ENCODE results near the gene C20orf173. TPM values are rescaled to one million over a fixed set of nuclear protein-coding genes. Genes with fewer than 3 reads are reported as not detected.

C20orf173 gene, protein sequence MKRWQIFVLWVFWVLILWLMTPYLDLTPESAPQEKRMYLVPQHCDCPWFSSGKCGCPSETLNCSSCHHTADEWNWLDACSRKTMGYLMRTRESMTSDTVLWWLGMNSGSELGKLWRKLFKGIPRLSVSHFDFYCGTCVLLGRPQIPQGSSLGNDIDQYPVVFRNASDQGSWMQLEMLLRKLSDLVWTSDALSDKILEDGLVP
- not detected in 2 replicates for total RNA-seq

DNA sequence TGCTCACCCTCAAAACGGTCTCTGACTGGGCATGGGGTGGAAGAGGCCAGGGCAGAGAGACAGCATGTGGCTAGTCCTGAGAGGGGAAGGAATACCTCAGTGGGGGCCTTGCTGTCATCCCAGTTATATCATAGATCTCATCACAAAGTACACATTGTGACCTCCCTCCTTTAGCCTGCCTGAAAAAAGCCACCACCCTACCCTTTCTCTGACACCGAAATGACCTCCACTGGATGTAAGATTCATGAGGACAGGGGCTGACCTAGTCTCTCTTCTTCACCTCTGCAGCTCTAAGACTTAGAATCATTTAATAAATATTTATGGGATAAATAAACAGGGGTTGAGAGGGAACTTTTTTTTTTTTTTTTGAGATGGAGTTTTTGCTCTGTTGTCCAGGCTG is at the start of gene C20orf173:
Gene C20orf173, minus strand, starts transcription at position 101 of the 400 bp plus-strand sequence. CDS start 279 bp downstream, outside the sequence.

DNA sequence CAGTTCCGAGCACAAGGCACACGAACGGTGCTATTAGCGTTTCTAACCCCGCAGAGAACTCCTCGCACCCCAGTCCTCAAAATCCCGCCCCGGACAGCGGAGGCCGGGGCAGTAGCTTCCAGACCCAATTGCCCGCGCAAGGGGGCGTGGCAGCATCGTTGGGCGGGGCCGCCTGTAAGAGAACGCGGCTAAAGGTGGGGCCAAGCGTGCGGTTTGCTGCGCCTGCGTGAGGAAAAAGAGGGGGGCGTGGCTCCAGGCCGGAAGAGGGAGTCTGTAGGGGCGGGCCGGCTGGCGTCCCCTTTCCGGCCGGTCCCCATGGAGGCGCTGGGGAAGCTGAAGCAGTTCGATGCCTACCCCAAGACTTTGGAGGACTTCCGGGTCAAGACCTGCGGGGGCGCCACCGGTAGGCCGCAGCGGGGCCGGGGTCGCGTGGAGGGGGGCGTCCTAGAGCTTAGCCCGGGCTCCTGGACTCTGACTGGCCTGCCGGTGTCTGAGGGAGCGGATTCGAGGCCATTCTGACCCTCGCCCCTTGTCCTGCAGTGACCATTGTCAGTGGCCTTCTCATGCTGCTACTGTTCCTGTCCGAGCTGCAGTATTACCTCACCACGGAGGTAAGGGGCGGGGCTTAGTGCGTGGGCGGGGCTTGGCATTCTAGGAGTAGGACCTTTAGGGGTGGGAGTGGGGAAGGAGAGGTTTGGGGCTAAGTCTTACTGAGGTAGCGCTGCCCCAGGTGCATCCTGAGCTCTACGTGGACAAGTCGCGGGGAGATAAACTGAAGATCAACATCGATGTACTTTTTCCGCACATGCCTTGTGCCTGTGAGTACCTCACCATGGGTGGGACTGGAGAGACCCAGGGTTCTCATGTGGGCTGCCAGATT is 12.6 kb upstream of the C20orf173 start, which contains the start of gene ERGIC3:
Gene ERGIC3, plus strand, starts transcription at position 296 of the 880 bp plus-strand sequence. Its CDS starts 20 bp downstream, at position 316.

Other genes starting within 250 kb of the C20orf173 start
- 124 and 156 TPM in 2 replicates for gene EIF6, start 244.9 kb downstream of the C20orf173 start, total RNA-seq
- gene FAM83C, start 237.2 kb downstream of the C20orf173 start, total RNA-seq: not detected in 2 replicates
- gene UQCC1, start 117.7 kb downstream of the C20orf173 start, total RNA-seq: 22.0 and 24.2 TPM in 2 replicates
- gene GDF5, start 91.4 kb downstream of the C20orf173 start, total RNA-seq: 2.5 and 5.5 TPM in 2 replicates
- 14.7 and 18.8 TPM in 2 replicates for gene CEP250, start 74.1 kb downstream of the C20orf173 start, total RNA-seq
- gene ERGIC3, start 12.4 kb upstream of the C20orf173 start, total RNA-seq: 201 and 346 TPM in 2 replicates
- gene SPAG4, start 86.2 kb upstream of the C20orf173 start, total RNA-seq: 6.5 and 12.1 TPM in 2 replicates
- 140 and 147 TPM in 2 replicates for gene CPNE1, start 135.2 kb upstream of the C20orf173 start, total RNA-seq
- gene RBM12, start 135.2 kb upstream of the C20orf173 start, total RNA-seq: 48.1 and 66.7 TPM in 2 replicates
- gene NFS1, start 169.7 kb upstream of the C20orf173 start, total RNA-seq: 36.0 and 45.2 TPM in 2 replicates
- 96.4 and 166 TPM in 2 replicates for gene ROMO1, start 169.8 kb upstream of the C20orf173 start, total RNA-seq
- 239 and 285 TPM in 2 replicates for gene RBM39, start 212.6 kb upstream of the C20orf173 start, total RNA-seq
- 18.7 and 29.1 TPM in 2 replicates for gene PHF20, start 242.4 kb upstream of the C20orf173 start, total RNA-seq